Sigmoid colon (tissue), 7 donors: ENCODE measurements around the gene ZNF12. TPM values are rescaled to one million over a fixed set of nuclear protein-coding genes. Genes with fewer than 3 reads are reported as not detected.

Experiments
- DNase-seq: peaks from one replicate; pipeline ENCODE4 v3.0.0-alpha.2; 2019
- H3K27ac ChIP-seq, 4 donors: fragments of 200-600 bp; sonication (generic); one replicate each; pipeline ENCODE4 v1.5.1; 2016 to 2019; ENCODE audit warnings: mild to moderate bottlenecking in 1 of 4
- H3K27me3 ChIP-seq, 3 donors: fragments of 200-600 bp; sonication (generic); one replicate each; pipeline ENCODE4 v1.5.1; 2019; ENCODE audit warnings: mild to moderate bottlenecking in 1 of 3
- H3K36me3 ChIP-seq, 4 donors: fragments of 200-600 bp; sonication (generic); one replicate each; pipeline ENCODE4 v1.5.1; 2016 to 2019
- H3K4me1 ChIP-seq, 4 donors: fragments of 200-600 bp; sonication (generic); one replicate each; pipeline ENCODE4 v1.5.1; 2017 to 2019
- H3K4me3 ChIP-seq, 4 donors: fragments of 200-600 bp; sonication (generic); one replicate each; pipeline ENCODE4 v1.5.1; 2017 to 2019; ENCODE audit warnings: mild to moderate bottlenecking in 2 of 4, moderate library complexity in 1 of 4
- H3K9me3 ChIP-seq, 4 donors: fragments of 200-600 bp in 3 of 4; sonication (generic) in 3 of 4; one replicate each; pipeline versions ENCODE4 v1.5.1 to v1.6.1; 2013 to 2019
- CTCF ChIP-seq, 4 experiments: fragments of 450-650 bp in 3 of 4; fragments of 200-600 bp in 1 of 4; IDR thresholded peaks; one replicate each; pipeline ENCODE4 v1.5.1; 2016 to 2019; ENCODE audit warnings: antibody characterized with exemption in 4 of 4, mild to moderate bottlenecking in 3 of 4, moderate library complexity in 2 of 4
- EP300 ChIP-seq, 4 donors: sonication (generic); formaldehyde crosslinking; IDR thresholded peaks; one replicate each; pipeline ENCODE4 v1.6.1; 2017; ENCODE audit warnings: antibody characterized with exemption in 4 of 4
- POLR2A ChIP-seq, 2 donors: fragments of 450-650 bp; IDR thresholded peaks; one replicate each; pipeline ENCODE4 v1.6.1; 2016; ENCODE audit warnings: antibody characterized with exemption in 2 of 2, mild to moderate bottlenecking in 2 of 2, moderate library complexity in 2 of 2
- POLR2AphosphoS5 ChIP-seq, 4 donors: sonication (generic); formaldehyde crosslinking; IDR thresholded peaks; one replicate each; pipeline ENCODE4 v1.6.1; 2017; ENCODE audit warnings: antibody characterized with exemption in 4 of 4
- WGBS, 2 donors: extraction: QIAGEN DNeasy Blood & Tissue Kit; methylation state at CpG; one replicate each; pipeline ENCODE4 v1.1.7; 2013; 5-methylcytosine and 5-hydroxymethylcytosine counted together
- intact Hi-C: fragments of 100-400 bp; cut with DNase I; formaldehyde crosslinking; loops from one replicate; pipeline ENCODE4 v1.15.1; 2023
- polyA plus RNA-seq, 3 donors: library from polyadenylated mRNA; stranded (reverse); fragments of 200-250 nt; gene quantifications; one replicate each; pipeline ENCODE4 v1.2.3, GENCODE V29; 2013
- total RNA-seq, 4 donors: library from RNA; depleted of rRNA; stranded (reverse); fragments of >200 nt; gene quantifications; one replicate each; pipeline ENCODE4 v1.1.0, GENCODE V29; 2016
- donor health status: healthy with polysubstance abuse.
- donor health status: Bipolar disorder and iron deficiency.
- donor health status: healthy.

Gene ZNF12
- total and polyA plus RNA-seq, 7 donors, result 4.4 to 27.1 (median 17.2) TPM

GRCh38 chr7:6654842-6655610 is 51.7 kb downstream of the ZNF12 start:
- Histone ChIP-seq H3K36me3 (peaks cover 11 to 51% (median 32%) of the 10 kb centered on the region in 4 donors), H3K27me3 (no peaks in the 10 kb centered on the region), H3K27ac (no peak overlapping the region), H3K9me3 (no peaks in the 10 kb centered on the region), H3K4me1 (no peaks in the 10 kb centered on the region), H3K4me3 (no peak overlapping the region)
- no peak for TF ChIP-seq EP300 (IDR thresholded peaks at IDR 0.05)
- TF ChIP-seq CTCF (IDR thresholded peaks at IDR 0.05), result no peak
- no peak for TF ChIP-seq POLR2A (IDR thresholded peaks at IDR 0.05)
- no peak for TF ChIP-seq POLR2AphosphoS5 (IDR thresholded peaks at IDR 0.05)
- 95 to 97% methylated on average over 48 of the region's 48 CpGs for WGBS, 2 donors
- DNase-seq, result peak; percentile 58
- intact Hi-C loops, result no loop called here

GRCh38 chr7:6654113-6654841 is 52.5 kb downstream of the ZNF12 start:
- H3K9me3 ChIP-seq, result no peaks in the 10 kb centered on the region
- WGBS, 2 donors, result 97 to 98% methylated on average over 94 of the region's 94 CpGs
- no peak for DNase-seq
- H3K36me3 ChIP-seq, result peaks cover 11 to 59% (median 33%) of the 10 kb centered on the region in 4 donors
- no peaks in the 10 kb centered on the region for H3K4me1 ChIP-seq
- intact Hi-C loops, result no loop called here
- H3K27me3 ChIP-seq, result no peaks in the 10 kb centered on the region
- no peak overlapping the region for H3K27ac ChIP-seq
- no peak overlapping the region for H3K4me3 ChIP-seq
- TF ChIP-seq CTCF (IDR thresholded peaks at IDR 0.05) (no peak), EP300 (IDR thresholded peaks at IDR 0.05) (no peak), POLR2A (IDR thresholded peaks at IDR 0.05) (no peak), POLR2AphosphoS5 (IDR thresholded peaks at IDR 0.05) (no peak)

- WGBS, 2 donors, result 96 to 98% methylated on average over 146 of the region's 146 CpGs
Observed at GRCh38 chr7:6653071-6654003, 53.4 kb downstream of the ZNF12 start.

More at GRCh38 chr7:6653071-6654003, 53.4 kb downstream of the ZNF12 start:
- TF ChIP-seq POLR2AphosphoS5 (IDR thresholded peaks at IDR 0.05), result no peak
- no peak for TF ChIP-seq EP300 (IDR thresholded peaks at IDR 0.05)
- no peak for TF ChIP-seq POLR2A (IDR thresholded peaks at IDR 0.05)
- TF ChIP-seq CTCF (IDR thresholded peaks at IDR 0.05), result no peak
- Histone ChIP-seq H3K9me3 (no peaks in the 10 kb centered on the region), H3K27ac (no peak overlapping the region), H3K27me3 (no peaks in the 10 kb centered on the region), H3K4me1 (no peaks in the 10 kb centered on the region), H3K4me3 (no peak overlapping the region), H3K36me3 (peaks cover 11 to 68% (median 35%) of the 10 kb centered on the region in 4 donors)
- peak; percentile 40 for DNase-seq
- intact Hi-C loops, result no loop called here
